HG02763 (cell line): ENCODE measurements around the gene HGD.
A peak's percentile ranks its signal among the peaks of the same experiment; 100 is the strongest.

Source experiments
- ATAC-seq: cut with Tn5 transposase; IDR thresholded peaks from one replicate; pipeline ENCODE4 v1.9.1; 2021; ENCODE audit warnings: mild to moderate bottlenecking, moderate library complexity; ENCODE audit not compliant: unreplicated experiment

HGD gene

DNA sequence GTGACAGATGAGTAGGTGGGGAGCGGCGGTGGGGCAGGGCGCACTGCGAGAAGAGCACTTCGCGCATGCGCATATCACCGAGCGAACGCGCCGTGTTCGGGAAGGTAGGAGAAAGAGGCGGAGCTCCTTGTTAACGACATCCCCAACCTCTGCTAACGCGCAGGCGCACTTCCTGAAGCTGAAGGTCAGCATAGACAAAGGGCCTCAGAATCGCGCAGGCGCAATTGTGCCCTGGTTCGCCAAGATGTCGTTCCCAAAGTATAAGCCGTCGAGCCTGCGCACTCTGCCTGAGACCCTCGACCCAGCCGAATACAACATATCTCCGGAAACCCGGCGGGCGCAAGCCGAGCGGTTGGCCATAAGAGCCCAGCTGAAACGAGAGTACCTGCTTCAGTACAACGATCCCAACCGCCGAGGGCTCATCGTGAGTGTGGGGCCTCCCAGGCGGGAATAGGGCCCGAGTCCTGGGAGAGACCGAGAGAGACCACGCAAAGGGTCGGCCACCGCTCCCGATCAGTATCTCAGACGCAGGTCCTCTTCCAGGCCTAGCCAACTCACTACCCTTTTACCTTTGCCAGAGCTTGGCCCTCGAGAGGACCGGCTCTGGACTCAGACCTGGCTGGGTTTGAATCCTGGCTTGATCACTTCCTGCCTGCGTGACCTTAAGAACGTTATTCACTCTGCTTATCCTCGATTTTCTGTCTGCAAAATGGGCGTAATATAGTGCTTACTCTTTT is 85.8 kb downstream of the HGD start, which contains the start of gene NDUFB4:
NDUFB4 (plus strand) TSS at position 221 of the 737 bp plus-strand sequence; CDS start at position 245, 24 bp downstream.
- peak; percentile 96 for ATAC-seq

DNA sequence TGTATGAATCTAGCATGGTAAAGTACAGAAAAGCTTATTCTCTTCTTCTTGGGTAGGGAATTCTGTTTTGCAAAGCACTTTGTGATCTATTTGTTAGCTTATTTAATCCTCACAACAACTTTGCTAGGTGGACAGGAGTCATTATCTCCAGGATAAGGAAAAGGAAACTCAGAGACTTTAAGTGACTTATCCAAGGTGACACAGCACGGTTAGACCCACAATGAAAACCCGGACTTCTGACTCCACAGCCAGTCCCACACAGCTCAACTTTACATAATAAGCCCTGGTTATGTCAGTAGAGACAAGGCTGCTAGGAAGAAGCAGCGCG is 86.3 kb downstream of the HGD start:
- ATAC-seq, result no peak

DNA sequence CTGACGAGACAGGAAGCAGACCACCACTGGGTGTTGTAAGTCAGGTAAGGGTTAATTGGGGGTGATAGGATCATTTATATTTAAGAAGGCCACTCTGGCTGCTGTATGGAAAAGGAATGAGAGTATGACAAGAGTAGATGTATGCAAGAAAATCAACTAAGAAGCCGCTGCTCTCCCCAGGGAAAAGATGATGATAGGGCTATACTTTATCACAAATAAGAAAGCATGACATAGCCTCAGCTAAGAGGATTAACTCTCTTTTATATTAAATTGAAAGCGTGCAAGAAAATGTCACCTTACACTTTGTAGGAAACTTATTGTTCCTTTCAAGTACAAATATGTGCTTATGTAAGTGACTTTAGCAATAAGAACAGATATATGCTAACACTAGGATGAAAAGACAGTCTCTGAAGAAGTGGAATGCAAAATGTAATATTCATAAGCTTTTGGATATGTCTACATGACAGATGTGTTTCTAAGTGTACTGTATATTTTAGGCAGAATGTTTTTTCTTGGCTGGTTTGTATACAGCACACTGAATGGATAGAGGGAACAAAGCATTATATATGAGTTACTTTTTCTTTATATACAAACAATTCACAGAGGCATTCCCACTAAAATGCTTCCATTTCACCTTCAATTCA is 94.6 kb downstream of the HGD start:
- ATAC-seq, result no peak
